Endothelial cell (in vitro differentiated cells): ENCODE measurements around the gene DDIT4. TPM values are rescaled to one million over a fixed set of nuclear protein-coding genes. Genes with fewer than 3 reads are reported as not detected.

ENCODE experiments used
- DNase-seq: peaks from one replicate; pipeline ENCODE4 v3.0.0; 2021; ENCODE audit warnings: low spot score
- H3K27ac Mint-ChIP-seq: one replicate; pipeline ENCODE4 v1.8.0; 2021; ENCODE audit warnings: mixed read lengths, inconsistent platforms; ENCODE audit not compliant: unreplicated experiment
- H3K27me3 Mint-ChIP-seq: one replicate; pipeline ENCODE4 v1.8.0; 2021; ENCODE audit warnings: mild to moderate bottlenecking, moderate library complexity, mixed read lengths, inconsistent platforms; ENCODE audit not compliant: unreplicated experiment
- H3K36me3 Mint-ChIP-seq: one replicate; pipeline ENCODE4 v1.8.0; 2021; ENCODE audit warnings: mild to moderate bottlenecking, low read depth, mixed read lengths, inconsistent platforms; ENCODE audit not compliant: unreplicated experiment
- H3K4me1 Mint-ChIP-seq: one replicate; pipeline ENCODE4 v1.8.0; 2021; ENCODE audit warnings: mild to moderate bottlenecking, mixed read lengths, inconsistent platforms; ENCODE audit not compliant: unreplicated experiment
- H3K4me3 Mint-ChIP-seq: one replicate; pipeline ENCODE4 v1.8.0; 2021; ENCODE audit warnings: mild to moderate bottlenecking, mixed read lengths, inconsistent platforms; ENCODE audit not compliant: unreplicated experiment
- H3K9me3 Mint-ChIP-seq: one replicate; pipeline ENCODE4 v1.8.0; 2021; ENCODE audit warnings: mixed read lengths, inconsistent platforms; ENCODE audit not compliant: unreplicated experiment
- total RNA-seq: library from RNA; stranded (reverse); fragmentation: NEBNext Ultra II Directional; extraction: Animal tissue kit (Norgen Biotek cat#: 25700); gene quantifications from one replicate; pipeline ENCODE4 v1.2.1, GENCODE V29; 2021; ENCODE audit not compliant: unreplicated experiment
- TF ChIP-seq, protein P1 (sequence below): fragments of 200-600 bp; sonication (generic); IDR thresholded peaks from one replicate; pipeline ENCODE4 v1.5.0; 2021; ENCODE audit warnings: antibody characterized with exemption; ENCODE audit not compliant: unreplicated experiment

The DDIT4 gene
- total RNA-seq, 1 donor from 2014 or later = 32.4 TPM

DNA sequence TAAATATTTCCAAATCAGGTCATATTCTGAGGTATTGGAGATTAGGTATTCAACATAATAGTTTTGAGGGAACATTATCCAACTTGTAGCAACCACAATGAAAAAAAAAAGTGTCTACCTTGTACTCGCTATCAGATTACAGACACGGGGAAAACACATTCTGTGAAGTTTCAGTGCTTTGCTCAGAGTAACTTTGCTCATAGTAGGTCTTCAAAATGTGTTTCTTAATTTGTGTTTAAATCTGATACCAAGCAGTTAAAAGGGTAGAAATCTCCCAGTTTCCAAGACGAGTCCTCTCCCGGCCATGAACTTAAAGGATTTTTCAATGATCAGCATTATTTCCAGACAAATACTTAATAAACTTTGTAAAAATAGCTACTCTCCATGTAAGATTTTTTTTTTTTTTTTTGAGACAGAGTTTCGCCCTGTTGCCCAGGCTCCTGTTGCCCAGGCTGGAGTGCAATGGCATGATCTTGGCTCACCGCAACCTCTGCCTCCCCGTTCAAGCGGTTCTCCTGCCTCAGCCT is 39.2 kb downstream of the DDIT4 start:
- peaks cover 5% of the 10 kb centered on the region for H3K36me3 Mint-ChIP-seq
- no peak overlapping the region for H3K4me3 Mint-ChIP-seq
- H3K4me1 Mint-ChIP-seq = peaks cover 48% of the 10 kb centered on the region
- DNase-seq = no peak
- no peaks in the 10 kb centered on the region for H3K9me3 Mint-ChIP-seq
- H3K27me3 Mint-ChIP-seq = peaks cover 10% of the 10 kb centered on the region
- TF ChIP-seq, protein P1, sequence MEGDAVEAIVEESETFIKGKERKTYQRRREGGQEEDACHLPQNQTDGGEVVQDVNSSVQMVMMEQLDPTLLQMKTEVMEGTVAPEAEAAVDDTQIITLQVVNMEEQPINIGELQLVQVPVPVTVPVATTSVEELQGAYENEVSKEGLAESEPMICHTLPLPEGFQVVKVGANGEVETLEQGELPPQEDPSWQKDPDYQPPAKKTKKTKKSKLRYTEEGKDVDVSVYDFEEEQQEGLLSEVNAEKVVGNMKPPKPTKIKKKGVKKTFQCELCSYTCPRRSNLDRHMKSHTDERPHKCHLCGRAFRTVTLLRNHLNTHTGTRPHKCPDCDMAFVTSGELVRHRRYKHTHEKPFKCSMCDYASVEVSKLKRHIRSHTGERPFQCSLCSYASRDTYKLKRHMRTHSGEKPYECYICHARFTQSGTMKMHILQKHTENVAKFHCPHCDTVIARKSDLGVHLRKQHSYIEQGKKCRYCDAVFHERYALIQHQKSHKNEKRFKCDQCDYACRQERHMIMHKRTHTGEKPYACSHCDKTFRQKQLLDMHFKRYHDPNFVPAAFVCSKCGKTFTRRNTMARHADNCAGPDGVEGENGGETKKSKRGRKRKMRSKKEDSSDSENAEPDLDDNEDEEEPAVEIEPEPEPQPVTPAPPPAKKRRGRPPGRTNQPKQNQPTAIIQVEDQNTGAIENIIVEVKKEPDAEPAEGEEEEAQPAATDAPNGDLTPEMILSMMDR = no peak
- H3K27ac Mint-ChIP-seq = no peak overlapping the region

DNA sequence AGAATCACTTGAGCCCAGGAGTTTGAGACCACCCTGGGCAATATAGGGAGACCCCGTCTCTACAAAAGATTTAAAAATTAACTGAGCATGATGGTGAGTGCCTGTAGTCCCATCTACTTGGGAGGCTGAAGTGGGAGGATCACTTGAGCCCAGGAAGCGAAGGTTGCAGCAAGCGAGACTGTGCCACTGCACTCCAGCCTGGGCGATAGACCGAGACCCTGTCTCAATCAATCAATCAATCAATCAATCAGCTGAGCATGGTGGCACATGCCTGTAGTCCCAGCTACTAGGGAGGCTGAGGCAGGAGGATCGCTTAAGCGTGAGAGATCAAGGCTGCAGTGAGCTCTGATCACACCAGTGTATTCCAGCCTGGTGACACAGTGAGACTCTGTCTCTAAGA is 40.5 kb downstream of the DDIT4 start:
- DNase-seq = no peak
- TF ChIP-seq, protein P1 = no peak
- H3K27me3 Mint-ChIP-seq = peaks cover 10% of the 10 kb centered on the region
- peaks cover 48% of the 10 kb centered on the region for H3K4me1 Mint-ChIP-seq
- H3K36me3 Mint-ChIP-seq = peaks cover 5% of the 10 kb centered on the region
- no peak overlapping the region for H3K27ac Mint-ChIP-seq
- no peaks in the 10 kb centered on the region for H3K9me3 Mint-ChIP-seq
- no peak overlapping the region for H3K4me3 Mint-ChIP-seq

DNA sequence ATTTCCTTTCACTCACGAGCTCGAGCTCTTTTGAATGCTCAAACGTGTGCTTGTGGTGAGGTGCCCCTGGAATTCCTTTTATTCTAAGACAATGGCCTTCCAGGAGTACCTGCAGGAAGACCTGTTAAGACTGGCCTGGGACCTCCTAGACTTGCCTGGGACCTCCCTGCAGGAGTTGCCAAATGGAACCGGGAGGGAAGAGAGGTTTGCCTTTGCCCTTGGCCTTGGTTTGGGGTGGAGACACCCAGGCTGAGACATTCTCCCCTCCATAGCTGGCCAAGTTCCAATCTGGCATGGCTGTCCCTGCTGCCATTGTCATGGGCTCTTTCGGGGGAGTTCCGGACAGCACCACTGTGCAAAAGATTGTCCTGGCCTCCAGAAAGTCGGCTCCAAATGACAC is 41.3 kb downstream of the DDIT4 start:
- H3K27ac Mint-ChIP-seq = no peak overlapping the region
- TF ChIP-seq, protein P1 = no peak
- peaks cover 6% of the 10 kb centered on the region for H3K27me3 Mint-ChIP-seq
- H3K4me1 Mint-ChIP-seq = peaks cover 40% of the 10 kb centered on the region
- H3K9me3 Mint-ChIP-seq = no peaks in the 10 kb centered on the region
- no peaks in the 10 kb centered on the region for H3K36me3 Mint-ChIP-seq
- no peak overlapping the region for H3K4me3 Mint-ChIP-seq
- no peak for DNase-seq

- H3K4me3 Mint-ChIP-seq = no peak overlapping the region
- DNase-seq = no peak
- TF ChIP-seq, protein P1 = no peak
Observed at GRCh38 chr10:72315611-72316385, 42.1 kb downstream of the DDIT4 start.

DNA sequence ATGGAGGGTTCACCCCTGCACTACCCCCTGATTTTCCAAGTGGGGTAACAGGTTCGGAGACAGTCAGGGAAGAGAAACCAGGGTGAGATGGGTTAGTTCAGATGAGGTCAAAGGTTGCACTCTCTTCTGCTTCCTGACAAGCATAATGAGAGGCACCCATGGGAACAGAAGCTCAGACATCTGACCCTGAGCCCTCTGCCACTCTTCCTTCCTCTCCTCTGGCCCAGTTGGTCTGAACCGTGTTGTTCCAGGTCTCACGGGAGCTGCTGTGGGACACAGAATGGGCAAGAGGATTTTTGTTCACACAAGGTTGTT is 42.6 kb downstream of the DDIT4 start:
- H3K9me3 Mint-ChIP-seq = no peaks in the 10 kb centered on the region
- DNase-seq = no peak

More at GRCh38 chr10:72315611-72316385, 42.1 kb downstream of the DDIT4 start:
- peak overlapping the region; percentile 45 for H3K27ac Mint-ChIP-seq
- H3K4me1 Mint-ChIP-seq = peaks cover 38% of the 10 kb centered on the region
- no peaks in the 10 kb centered on the region for H3K36me3 Mint-ChIP-seq
- no peaks in the 10 kb centered on the region for H3K9me3 Mint-ChIP-seq
- peaks cover 6% of the 10 kb centered on the region for H3K27me3 Mint-ChIP-seq

More for the DNA sequence above, 42.6 kb downstream of the DDIT4 start:
- H3K27me3 Mint-ChIP-seq = peaks cover 6% of the 10 kb centered on the region
- H3K27ac Mint-ChIP-seq = no peak overlapping the region
- peaks cover 39% of the 10 kb centered on the region for H3K4me1 Mint-ChIP-seq
- TF ChIP-seq, protein P1 = no peak
- H3K4me3 Mint-ChIP-seq = no peak overlapping the region
- no peaks in the 10 kb centered on the region for H3K36me3 Mint-ChIP-seq
